HepG2 (cell line): ENCODE data around the gene SERPIND1. TPM values are rescaled to one million over a fixed set of nuclear protein-coding genes. Genes with fewer than 3 reads are reported as not detected.

Source experiments
- ATAC-seq: fragments of 200-7000 bp; cut with Tn5 transposase; 3 replicates; pipeline ENCODE4 v1.9.1; 2020; ENCODE audit warnings: mild to moderate bottlenecking, moderate library complexity
- BruUV-seq: library from RNA; stranded (reverse); fragments of 400-500 nt; replicated peaks from 2 replicates; lab custom pipeline; 2021; lab: Mats Ljungman, UMichigan
- CTCF ChIA-PET: fragments of 300-600 bp; formaldehyde crosslinking; extraction: SDS; loops from one replicate; lab custom pipeline; 2021; ENCODE audit warnings: low total read pairs, inconsistent platforms, low intra/inter-chr PET ratio; lab: Yijun Ruan, JAX
- POLR2A ChIA-PET: fragments of 350-600 bp; sonication (Branson Sonifier 250); formaldehyde crosslinking; loops from one replicate; lab custom pipeline; 2020; ENCODE audit warnings: antibody characterized with exemption, inconsistent platforms; lab: Yijun Ruan, JAX
- DNase-seq: peaks from one replicate; pipeline ENCODE4 v3.0.0-alpha.2; 2015; ENCODE audit warnings: low spot score
- FAIRE-seq: peaks from 3 replicates; lab custom pipeline; 2011; peaks lifted over from hg19 to GRCh38; lab: Jason Lieb, UNC
- H2AFZ ChIP-seq: one replicate; pipeline ENCODE4 v1.6.1; 2011; ENCODE audit warnings: low read length, inconsistent platforms
- H3K27ac ChIP-seq: fragments of 300-600 bp; 3 replicates; pipeline ENCODE4 v1.8.0; 2011; ENCODE audit warnings: mixed run types, mild to moderate bottlenecking, mixed read lengths, low read length, inconsistent platforms; ENCODE audit not compliant: insufficient read depth; ENCODE audit errors: extremely low read length
- H3K27me3 ChIP-seq, 2 experiments: fragments of 200-600 bp in 1 of 2; 2 replicates in 1 of 2; 3 replicates in 1 of 2; pipeline versions ENCODE4 v1.6.0 to v1.8.0; 2011; ENCODE audit warnings: low read length in 2 of 2, mild to moderate bottlenecking in 2 of 2, moderate library complexity in 2 of 2, inconsistent platforms in 1 of 2; ENCODE audit not compliant: insufficient read depth in 2 of 2, control insufficient read depth in 1 of 2
- H3K36me3 ChIP-seq, 2 experiments: fragments of 200-600 bp in 1 of 2; replicated peaks in 1 of 2; 2 replicates in 1 of 2; 3 replicates in 1 of 2; pipeline versions ENCODE4 v1.5.1 to v1.8.0; 2011; ENCODE audit warnings: low read length in 2 of 2, inconsistent platforms in 1 of 2; ENCODE audit not compliant: insufficient read depth in 2 of 2, control insufficient read depth in 1 of 2
- H3K4me1 ChIP-seq: 2 replicates; pipeline ENCODE4 v1.5.1; 2012; ENCODE audit warnings: low read length, inconsistent platforms; ENCODE audit not compliant: insufficient read depth
- H3K4me2 ChIP-seq: 2 replicates; pipeline ENCODE4 v1.6.0; 2011; ENCODE audit warnings: low read depth, low read length, inconsistent platforms
- H3K4me3 ChIP-seq, 3 experiments: fragments of 200-600 bp in 1 of 3; sonication (generic), shearing (Covaris generic) in 1 of 3; replicated peaks in 1 of 3; 2 replicates each; pipeline ENCODE4 v1.5.1; 2011 to 2016; ENCODE audit warnings: low read length in 3 of 3, inconsistent platforms in 2 of 3, low read depth in 2 of 3, mild to moderate bottlenecking in 2 of 3, control low read depth in 1 of 3, mixed read lengths in 1 of 3; ENCODE audit not compliant: insufficient read depth in 1 of 3
- H3K79me2 ChIP-seq: one replicate; pipeline ENCODE4 v1.6.1; 2011; ENCODE audit warnings: low read length, inconsistent platforms; ENCODE audit not compliant: insufficient read depth
- H3K9ac ChIP-seq: 2 replicates; pipeline ENCODE4 v1.6.0; 2011; ENCODE audit warnings: mild to moderate bottlenecking, low read depth, low read length, inconsistent platforms; ENCODE audit not compliant: insufficient read depth
- H3K9me3 ChIP-seq: 2 replicates; pipeline ENCODE4 v1.5.1; 2012; ENCODE audit warnings: mild to moderate bottlenecking, low read length
- H4K20me1 ChIP-seq: 2 replicates; pipeline ENCODE4 v1.6.0; 2011; ENCODE audit warnings: inconsistent platforms, mild to moderate bottlenecking, low read length, moderate library complexity; ENCODE audit not compliant: insufficient read depth
- HNF1A ChIP-seq, 2 experiments: sonication (generic) in 1 of 2; formaldehyde crosslinking in 1 of 2; IDR thresholded peaks; 2 replicates each; pipeline versions ENCODE4 v1.4.0 to v1.6.1; 2016 to 2020; ENCODE audit warnings: borderline replicate concordance in 1 of 2, low read depth in 1 of 2, mild to moderate bottlenecking in 1 of 2, missing genetic modification reagents in 1 of 2
- NR0B2 ChIP-seq: sonication (generic); formaldehyde crosslinking; IDR thresholded peaks from 2 replicates; pipeline ENCODE4 v1.4.0; 2020; ENCODE audit warnings: mild to moderate bottlenecking, missing genetic modification reagents
- PHB2 ChIP-seq: fragments of 450-650 bp; IDR thresholded peaks from 2 replicates; pipeline ENCODE4 v1.6.1; 2018; ENCODE audit not compliant: partially characterized antibody
- ZNF44 ChIP-seq: sonication (generic); formaldehyde crosslinking; IDR thresholded peaks from 2 replicates; pipeline ENCODE4 v1.5.1; 2020; ENCODE audit warnings: mild to moderate bottlenecking, missing genetic modification reagents
- WGBS: methylation state at CpG from one replicate; pipeline ENCODE4 v1.1.6; 2017; ENCODE audit warnings: low lambda C conversion rate; 5-methylcytosine and 5-hydroxymethylcytosine counted together
- in situ Hi-C: cut with HindIII; loops from 2 replicates; pipeline ENCODE4 v1.10.0; 2017; ENCODE audit warnings: low pct_unique_long_range_greater_than_20kb; ENCODE audit not compliant: extremely low pct_ligation_motif_present
- intact Hi-C: fragments of 100-400 bp; cut with micrococcal nuclease; formaldehyde crosslinking; loops from one replicate; pipeline ENCODE4 v1.10.0; 2022; ENCODE audit not compliant: unreplicated experiment
- polyA plus RNA-seq, 8 experiments: library from polyadenylated mRNA; depleted of rRNA in 3 of 8; stranded (reverse) in 7 of 8; unstranded in 1 of 8; fragments of >200 nt; fragmentation: Illumina TruSeq in 4 of 8; extraction: Trizol in 4 of 8; gene quantifications; 2 replicates each; pipeline versions ENCODE4 v1.2.1 to v1.2.3, GENCODE V29; 2011 to 2016; ENCODE audit warnings: low read depth in 4 of 8, missing spikeins in 1 of 8, mixed read lengths in 1 of 8; ENCODE audit not compliant: insufficient read depth in 1 of 8
- total RNA-seq, 5 experiments: library from RNA; depleted of rRNA; stranded (reverse); fragments of >200 nt; fragmentation: Illumina TruSeq; extraction: Trizol; gene quantifications; 2 replicates each; pipeline ENCODE4 v1.2.3, GENCODE V29; 2016; ENCODE audit warnings: low read depth in 1 of 5

SERPIND1 gene
- total and polyA plus RNA-seq, 2 of the 13 experiments (the other 11 are each of a cell fraction or from before 2014, with no cell fraction given): 111 to 350 TPM

GRCh38 chr22:20805972-20806471 lies 32.1 kb downstream of the SERPIND1 start:
- H3K27ac ChIP-seq: no peak overlapping the region
- H3K4me2 ChIP-seq: no peak overlapping the region
- BruUV-seq: no TSS peak
- no peak for TF ChIP-seq PHB2
- TF ChIP-seq NR0B2 (CRISPR knock-in tag): no peak
- no peak for TF ChIP-seq ZNF44
- TF ChIP-seq HNF1A (IDR thresholded peaks at IDR 0.05; ENCODE audit: low read depth): no peak
- no peak for TF ChIP-seq HNF1A (CRISPR knock-in tag; IDR thresholded peaks at IDR 0.05; ENCODE audit: borderline replicate concordance)
- TF ChIP-seq, all 625 proteins: peak for 0
- CTCF ChIA-PET: no interaction called here
- in situ Hi-C loops (no loop called here), intact Hi-C loops (no loop called here)
- Histone ChIP-seq H3K79me2 (no peaks in the 10 kb centered on the region), H2AFZ (no peak overlapping the region), H3K9me3 (no peaks in the 10 kb centered on the region), H3K4me1 (no peaks in the 10 kb centered on the region), H3K27me3 (no peaks in the 10 kb centered on the region), H3K9ac (no peak overlapping the region), H3K4me3 (no peak overlapping the region), H4K20me1 (no peaks in the 10 kb centered on the region), H3K36me3 (peaks cover 22 to 84% of the 10 kb centered on the region in 2 experiments; a peak in 4 of 5 replicates)
- POLR2A ChIA-PET: no interaction called here
- DNase-seq: no peak
- ATAC-seq: no peak
- no peak for FAIRE-seq
- WGBS: 89% methylated on average over 3 of the region's 3 CpGs
